ENCODE data around the gene OR14J1. TPM values are rescaled to one million over a fixed set of nuclear protein-coding genes. Genes with fewer than 3 reads are reported as not detected.

The OR14J1 gene
- total RNA-seq = not detected in 2 replicates

- no peak within 1 kb of the TSS for H3K4me3 ChIP-seq (ENCODE audit: insufficient read depth, low read length)
- H3K4me1 ChIP-seq (ENCODE audit: insufficient read depth, low read length) = no peaks in the 10 kb centered on the region
Measured at GRCh38 chr6:29301316-29301715, at the start of gene OR14J1. TSS of gene OR14J1 (plus strand) at chr6:29301701. CDS start at chr6:29306690, 4,989 bp downstream.

GRCh38 chr6:29251736-29252135 lies 49.8 kb upstream of the OR14J1 start:
- H3K4me1 ChIP-seq (ENCODE audit: insufficient read depth, low read length) = no peaks in the 10 kb centered on the region
- no peak for TF ChIP-seq CTCF (IDR thresholded peaks at IDR 0.05; ENCODE audit: extremely low read depth, low read depth, low read length)
- H3K9me3 ChIP-seq (ENCODE audit: low read depth, low read length) = no peaks in the 10 kb centered on the region
- DNase-seq (ENCODE audit: insufficient read length, low spot score, missing footprints) = no peak
- no peak overlapping the region for H3K27ac ChIP-seq (ENCODE audit: low read depth, low read length)
- H4K20me1 ChIP-seq (ENCODE audit: insufficient read depth, low read length) = no peaks in the 10 kb centered on the region
- H3K27me3 ChIP-seq (ENCODE audit: insufficient read depth, low read length) = no peaks in the 10 kb centered on the region
- H3K79me2 ChIP-seq (ENCODE audit: insufficient read depth, low read length) = no peaks in the 10 kb centered on the region
- no peaks in the 10 kb centered on the region for H3K36me3 ChIP-seq (ENCODE audit: insufficient read depth, low read length)
- no peak overlapping the region for H2AFZ ChIP-seq (ENCODE audit: low read length)
- no peak overlapping the region for H3K4me2 ChIP-seq (ENCODE audit: insufficient read depth, low read length)
- no peak overlapping the region for H3K4me3 ChIP-seq (ENCODE audit: insufficient read depth, low read length)

More at GRCh38 chr6:29301316-29301715, at the start of gene OR14J1:
- H3K9me3 ChIP-seq (ENCODE audit: low read depth, low read length) = no peaks in the 10 kb centered on the region
- H4K20me1 ChIP-seq (ENCODE audit: insufficient read depth, low read length) = no peaks in the 10 kb centered on the region
- H2AFZ ChIP-seq (ENCODE audit: low read length) = no peak within 1 kb of the TSS
- no peak within 1 kb of the TSS for H3K27ac ChIP-seq (ENCODE audit: low read depth, low read length)
- H3K4me2 ChIP-seq (ENCODE audit: insufficient read depth, low read length) = no peak within 1 kb of the TSS
- no peaks in the 10 kb centered on the region for H3K27me3 ChIP-seq (ENCODE audit: insufficient read depth, low read length)
- no peak for TF ChIP-seq CTCF (IDR thresholded peaks at IDR 0.05; ENCODE audit: extremely low read depth, low read depth, low read length)
- no peaks in the 10 kb centered on the region for H3K36me3 ChIP-seq (ENCODE audit: insufficient read depth, low read length)
- no peaks in the 10 kb centered on the region for H3K79me2 ChIP-seq (ENCODE audit: insufficient read depth, low read length)
- DNase-seq (ENCODE audit: insufficient read length, low spot score, missing footprints) = no peak

- Histone ChIP-seq H3K4me2 (ENCODE audit: insufficient read depth, low read length) (no peak overlapping the region), H3K4me1 (ENCODE audit: insufficient read depth, low read length) (no peaks in the 10 kb centered on the region), H3K4me3 (ENCODE audit: insufficient read depth, low read length) (no peak overlapping the region), H4K20me1 (ENCODE audit: insufficient read depth, low read length) (no peaks in the 10 kb centered on the region), H3K9me3 (ENCODE audit: low read depth, low read length) (no peaks in the 10 kb centered on the region), H3K27me3 (ENCODE audit: insufficient read depth, low read length) (no peaks in the 10 kb centered on the region), H3K79me2 (ENCODE audit: insufficient read depth, low read length) (no peaks in the 10 kb centered on the region), H3K27ac (ENCODE audit: low read depth, low read length) (no peak overlapping the region), H3K36me3 (ENCODE audit: insufficient read depth, low read length) (no peaks in the 10 kb centered on the region), H2AFZ (ENCODE audit: low read length) (no peak overlapping the region)
- DNase-seq (ENCODE audit: insufficient read length, low spot score, missing footprints) = no peak
- TF ChIP-seq CTCF (IDR thresholded peaks at IDR 0.05; ENCODE audit: extremely low read depth, low read depth, low read length) = no peak
Measured at GRCh38 chr6:29255530-29255929, 46.0 kb upstream of the OR14J1 start.

- H3K27ac ChIP-seq (ENCODE audit: low read depth, low read length) = no peak overlapping the region
- TF ChIP-seq CTCF (IDR thresholded peaks at IDR 0.05; ENCODE audit: extremely low read depth, low read depth, low read length) = no peak
Measured at GRCh38 chr6:29259721-29260120, 41.8 kb upstream of the OR14J1 start.

More at GRCh38 chr6:29259721-29260120, 41.8 kb upstream of the OR14J1 start:
- no peak for DNase-seq (ENCODE audit: insufficient read length, low spot score, missing footprints)
- Histone ChIP-seq H4K20me1 (ENCODE audit: insufficient read depth, low read length) (no peaks in the 10 kb centered on the region), H2AFZ (ENCODE audit: low read length) (no peak overlapping the region), H3K27me3 (ENCODE audit: insufficient read depth, low read length) (no peaks in the 10 kb centered on the region), H3K4me1 (ENCODE audit: insufficient read depth, low read length) (no peaks in the 10 kb centered on the region), H3K4me2 (ENCODE audit: insufficient read depth, low read length) (no peak overlapping the region), H3K4me3 (ENCODE audit: insufficient read depth, low read length) (no peak overlapping the region), H3K9me3 (ENCODE audit: low read depth, low read length) (no peaks in the 10 kb centered on the region), H3K79me2 (ENCODE audit: insufficient read depth, low read length) (no peaks in the 10 kb centered on the region), H3K36me3 (ENCODE audit: insufficient read depth, low read length) (no peaks in the 10 kb centered on the region)

Measured in osteoblast (primary cell).